Activated T-cell treated with anti-CD3 and anti-CD28 coated beads, Interleukin-2, amount 50 U/mL, for 48 hours (primary cell): Measurements from ENCODE around the gene PRMT7.

Source experiments
- DNase-seq, 2 experiments: peaks; one replicate each; pipeline ENCODE4 v3.0.0-alpha.2; 2020

Gene PRMT7

DNA sequence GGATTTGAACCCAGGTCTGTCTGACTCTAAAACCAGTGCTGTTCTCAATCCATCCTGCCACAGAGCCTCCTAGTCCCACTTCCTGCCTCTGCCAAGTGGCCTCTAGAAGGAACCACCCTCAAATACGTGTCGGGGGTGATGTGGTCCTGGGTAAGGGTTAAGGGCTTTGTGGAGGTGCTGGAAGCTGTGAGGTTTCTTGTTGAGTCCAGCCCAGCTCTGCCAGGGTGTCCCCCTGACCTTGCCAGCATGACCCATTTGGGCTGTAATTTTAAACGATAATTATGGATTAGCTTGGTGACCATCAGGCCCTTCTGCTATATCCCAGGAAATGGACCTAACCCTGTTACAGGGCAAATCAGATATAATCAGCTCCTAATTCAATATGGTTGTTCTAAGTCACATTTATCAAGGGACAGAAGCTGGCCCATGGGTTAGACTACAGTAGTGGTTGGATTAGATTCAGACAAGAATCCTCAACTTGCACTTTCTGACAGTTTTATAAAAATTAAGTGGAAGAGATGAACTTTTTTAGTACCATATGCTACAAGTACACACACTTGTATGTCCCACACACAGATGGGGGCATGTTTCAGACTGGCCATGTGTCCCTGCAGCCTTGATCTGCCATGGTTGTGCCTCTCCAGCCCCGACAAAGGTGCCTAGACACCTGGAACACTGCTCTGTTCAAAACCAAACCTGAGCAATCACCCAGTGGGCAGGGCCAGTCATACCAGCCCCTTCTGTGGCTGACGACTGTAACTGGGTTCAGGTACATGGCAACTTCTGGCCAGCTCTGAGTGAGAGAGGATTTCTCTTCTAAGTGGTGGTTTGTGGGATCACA lies 89.5 kb downstream of the PRMT7 start:
- peak; percentile 46 to 56 for DNase-seq

DNA sequence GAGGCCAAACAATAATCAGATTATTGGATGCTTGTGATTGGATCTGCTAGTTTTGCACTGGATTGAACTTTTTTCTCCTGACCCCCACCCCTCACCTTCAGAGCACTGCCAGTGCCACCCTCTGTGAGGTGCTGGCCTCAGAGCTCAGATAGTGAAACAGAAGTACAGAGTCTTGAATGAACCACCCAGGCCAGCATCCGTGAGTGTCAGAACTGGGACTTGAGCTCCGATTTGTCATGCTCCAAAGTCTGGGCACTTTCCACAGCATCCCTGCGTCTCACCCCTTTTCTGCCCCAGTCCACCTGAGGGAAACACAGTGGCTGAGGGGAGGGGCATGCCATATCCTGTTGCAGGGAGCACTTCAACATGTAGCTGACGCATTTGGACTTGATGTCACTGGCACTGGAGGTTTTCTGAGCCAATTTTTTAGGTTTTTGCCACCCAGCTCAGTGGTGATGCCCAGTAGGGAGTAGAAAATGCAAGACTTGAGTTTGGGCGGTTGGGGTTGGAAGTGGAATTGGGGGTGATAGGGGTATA lies 90.2 kb downstream of the PRMT7 start:
- DNase-seq: no peak

DNA sequence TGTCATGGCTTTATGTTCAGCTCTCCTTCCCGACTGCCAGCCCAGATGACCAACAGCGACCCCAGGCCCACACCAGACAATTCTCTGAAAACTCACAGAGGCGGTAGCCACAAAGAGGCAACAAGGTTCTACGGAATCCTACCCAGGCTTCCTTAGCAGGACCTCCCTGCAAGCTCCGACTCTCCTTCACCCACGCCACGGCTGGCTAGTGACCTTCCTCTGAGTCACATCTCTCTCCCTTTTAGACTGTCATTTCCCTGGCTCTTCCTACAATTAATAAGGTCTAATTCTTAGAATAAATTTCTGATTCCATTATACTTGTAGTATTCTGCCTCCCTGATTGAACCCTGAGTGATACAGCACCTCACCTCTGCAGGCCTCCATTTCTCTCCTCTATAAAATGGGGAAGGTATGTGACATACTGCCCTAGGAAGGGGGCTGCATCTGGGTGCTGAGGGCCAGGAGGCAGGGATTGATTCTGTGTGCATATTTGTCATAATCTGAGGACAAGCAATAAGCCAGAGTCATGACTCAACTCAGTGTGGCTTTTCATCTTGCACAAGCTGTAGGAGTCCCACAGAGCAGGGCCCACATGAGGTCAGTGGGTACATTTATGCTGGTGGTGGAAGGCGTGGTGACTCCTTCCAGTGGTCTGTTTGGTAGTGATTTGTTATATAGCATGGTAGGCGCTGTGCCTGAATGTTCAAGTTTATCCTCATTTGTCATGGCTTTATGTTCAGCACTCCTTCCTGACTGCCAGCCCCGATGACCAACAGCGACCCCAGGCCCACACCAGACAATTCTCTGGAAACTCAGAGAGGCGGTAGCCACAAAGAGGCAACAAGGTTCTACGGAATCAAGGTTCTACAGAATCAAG lies 91.3 kb downstream of the PRMT7 start:
- peak in 1 of 2 experiments; percentile 37 for DNase-seq

DNA sequence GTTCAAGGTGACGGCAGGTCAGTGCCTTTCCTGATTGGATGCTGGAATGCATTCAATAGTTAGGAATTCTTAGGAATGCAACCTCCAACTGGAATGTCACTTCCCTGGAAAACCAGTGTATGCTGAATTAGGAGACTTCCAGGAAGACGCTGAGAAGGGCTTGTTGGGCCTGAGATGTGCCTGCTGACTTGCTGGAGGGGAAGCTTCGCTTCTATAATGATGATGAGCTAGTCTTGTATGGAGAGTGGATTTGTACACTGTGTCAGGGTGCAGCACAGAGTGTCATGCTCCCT lies 91.9 kb downstream of the PRMT7 start:
- DNase-seq: no peak

DNA sequence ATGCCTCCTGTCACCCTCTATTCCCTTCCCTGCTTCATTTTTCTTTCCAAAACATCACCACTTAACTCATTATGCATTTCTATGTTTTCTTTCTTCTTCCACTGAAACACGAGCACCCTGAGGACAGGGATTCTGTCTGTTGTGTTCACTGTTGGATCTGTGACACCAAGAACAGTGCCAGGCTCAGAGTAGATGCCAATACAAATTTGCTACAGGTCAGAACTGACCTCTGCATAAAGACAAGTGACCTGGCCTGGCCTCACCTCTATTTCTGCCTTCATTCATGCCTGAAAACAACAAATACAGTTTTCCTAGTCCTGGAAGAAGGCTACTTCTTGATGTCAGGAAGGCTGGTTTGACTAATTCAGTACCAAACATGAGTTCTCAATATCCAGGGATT lies 92.4 kb downstream of the PRMT7 start:
- no peak for DNase-seq

DNA sequence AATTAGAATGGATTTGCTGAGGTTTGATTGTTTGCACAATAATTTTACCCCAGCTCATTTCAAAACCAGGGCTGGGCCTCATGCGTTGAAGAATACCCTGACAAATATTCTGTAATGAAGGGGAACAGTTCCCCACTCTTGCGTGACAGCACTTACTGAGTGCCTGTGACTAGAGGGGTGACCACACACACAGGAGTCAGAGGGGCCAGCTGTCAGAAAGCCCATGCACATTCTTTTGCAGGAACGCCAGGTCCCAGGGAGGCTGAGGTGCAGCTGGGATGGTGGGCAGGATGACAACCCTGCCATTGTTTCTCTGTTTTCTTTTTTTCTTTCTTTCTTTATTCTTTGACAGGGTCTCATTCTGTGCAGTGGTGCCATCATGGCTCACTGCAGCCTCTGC lies 92.9 kb downstream of the PRMT7 start:
- DNase-seq: no peak

DNA sequence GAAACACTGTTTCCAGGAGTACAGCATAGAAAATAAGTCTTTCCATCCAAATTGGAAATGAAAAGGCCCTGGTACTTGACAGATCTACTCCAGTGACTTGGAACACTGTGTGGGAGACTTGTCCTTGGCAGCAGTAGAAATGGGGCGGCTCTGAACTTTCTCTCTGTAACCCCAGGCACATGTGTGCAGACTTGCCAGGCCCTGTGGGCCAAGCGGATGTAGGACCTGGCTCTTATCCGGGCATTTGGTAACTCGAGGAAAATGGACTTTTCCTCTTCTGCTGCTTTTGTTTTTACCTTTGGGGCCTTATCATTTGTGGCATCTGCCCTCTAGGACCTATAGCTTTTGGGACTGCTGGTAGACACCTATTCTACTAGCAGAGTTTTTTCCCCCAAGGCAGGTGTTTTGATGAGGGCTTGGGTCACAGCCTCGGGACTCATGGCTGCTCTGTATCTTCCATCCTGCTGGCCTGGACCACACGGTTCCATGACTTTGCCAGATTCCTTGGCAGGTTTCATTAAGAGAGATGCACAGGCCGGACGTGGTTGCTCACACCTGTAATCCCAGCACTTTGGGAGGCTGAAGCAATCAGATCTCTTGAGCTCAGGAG lies 94.0 kb downstream of the PRMT7 start:
- DNase-seq: no peak

DNA sequence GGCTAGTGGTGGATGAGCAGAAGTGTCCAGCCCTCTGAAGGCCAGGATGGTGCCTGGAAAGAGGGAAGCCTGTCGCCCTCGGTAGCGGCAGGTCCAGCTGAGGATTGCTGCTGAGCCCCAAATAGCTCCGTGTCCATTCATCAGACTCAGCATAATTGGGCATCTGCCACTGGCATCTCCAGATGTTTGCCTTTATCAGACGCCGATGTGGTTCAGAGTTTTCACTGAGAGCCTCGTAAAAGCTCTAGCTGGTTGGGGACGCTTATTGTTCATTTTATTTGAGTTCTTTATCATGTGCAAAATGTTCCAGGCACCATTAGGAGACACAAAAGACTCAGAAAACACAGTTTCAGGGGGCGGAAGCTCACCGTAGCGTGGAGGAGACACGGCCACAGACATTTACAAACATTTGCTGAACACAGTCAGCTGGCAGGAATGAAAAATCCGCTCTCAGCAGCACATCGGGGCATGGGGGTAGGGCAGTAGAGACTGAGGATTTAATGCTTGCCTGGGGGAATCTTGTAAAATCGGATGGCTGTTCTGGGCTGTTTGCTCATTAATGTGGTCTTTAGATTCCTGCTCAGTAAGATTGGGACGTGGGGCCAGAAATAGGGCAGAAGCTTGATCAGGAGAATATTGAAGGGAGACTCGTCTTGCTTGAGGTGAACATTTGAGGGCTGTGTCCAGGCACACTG lies 95.8 kb downstream of the PRMT7 start:
- no peak for DNase-seq
